ENCODE results near the gene LRMDA.

DNA sequence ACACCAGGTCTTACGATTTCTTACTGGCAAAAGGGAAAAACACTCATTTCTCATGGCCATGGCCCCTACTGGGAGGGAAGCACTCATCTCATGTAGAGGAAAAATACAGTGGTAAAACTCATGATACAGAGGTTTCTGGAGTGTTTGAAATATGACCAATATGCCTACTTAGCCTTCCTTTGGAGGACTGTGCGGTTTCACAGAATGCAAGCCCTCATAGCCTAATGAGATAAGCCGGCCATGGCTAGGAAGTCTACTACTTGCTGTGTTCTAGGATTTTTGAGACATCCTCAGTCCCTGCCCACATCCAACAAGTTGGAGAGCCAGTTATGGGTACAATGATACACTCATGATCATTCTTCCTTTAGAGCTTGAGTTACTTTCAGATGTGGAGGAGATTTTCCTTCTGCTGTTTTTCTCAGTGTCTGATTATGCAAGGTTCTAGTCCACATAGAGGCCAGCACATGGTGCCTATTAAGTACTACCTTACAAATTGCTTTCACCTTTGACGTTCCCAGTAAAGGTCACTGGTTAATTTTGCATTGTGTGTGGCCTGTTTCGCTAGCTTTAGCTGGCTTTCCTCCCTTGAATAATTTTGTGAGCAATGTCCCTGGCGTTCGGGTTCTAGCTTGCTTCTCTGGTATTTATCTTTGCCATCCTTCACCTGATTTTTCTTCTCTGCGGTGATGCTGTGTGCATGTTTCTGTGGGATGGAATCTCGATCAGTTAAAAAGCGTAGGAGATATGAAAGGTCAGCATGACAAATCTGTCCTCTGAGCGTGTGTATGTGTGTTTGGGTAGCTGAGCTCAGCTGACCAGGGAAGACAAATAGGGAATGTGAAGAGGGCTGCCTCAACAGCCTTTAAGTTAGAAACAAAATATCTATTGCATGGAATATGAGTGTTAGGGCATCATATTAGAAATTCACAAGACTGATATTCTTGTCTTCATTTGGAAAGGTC is 295.4 kb downstream of the LRMDA start:
- no peak for TF ChIP-seq POLR2AphosphoS5 (IDR thresholded peaks at IDR 0.05)
- TF ChIP-seq CTCF (IDR thresholded peaks at IDR 0.05): no peak
- TF ChIP-seq POLR2A (IDR thresholded peaks at IDR 0.05): no peak
